HCEC 1CT (cell line): ENCODE measurements around the gene KCNT1.

Experiments
- DNase-seq: peaks from one replicate; pipeline ENCODE4 v3.0.0-alpha.2; 2017

The KCNT1 gene

DNA sequence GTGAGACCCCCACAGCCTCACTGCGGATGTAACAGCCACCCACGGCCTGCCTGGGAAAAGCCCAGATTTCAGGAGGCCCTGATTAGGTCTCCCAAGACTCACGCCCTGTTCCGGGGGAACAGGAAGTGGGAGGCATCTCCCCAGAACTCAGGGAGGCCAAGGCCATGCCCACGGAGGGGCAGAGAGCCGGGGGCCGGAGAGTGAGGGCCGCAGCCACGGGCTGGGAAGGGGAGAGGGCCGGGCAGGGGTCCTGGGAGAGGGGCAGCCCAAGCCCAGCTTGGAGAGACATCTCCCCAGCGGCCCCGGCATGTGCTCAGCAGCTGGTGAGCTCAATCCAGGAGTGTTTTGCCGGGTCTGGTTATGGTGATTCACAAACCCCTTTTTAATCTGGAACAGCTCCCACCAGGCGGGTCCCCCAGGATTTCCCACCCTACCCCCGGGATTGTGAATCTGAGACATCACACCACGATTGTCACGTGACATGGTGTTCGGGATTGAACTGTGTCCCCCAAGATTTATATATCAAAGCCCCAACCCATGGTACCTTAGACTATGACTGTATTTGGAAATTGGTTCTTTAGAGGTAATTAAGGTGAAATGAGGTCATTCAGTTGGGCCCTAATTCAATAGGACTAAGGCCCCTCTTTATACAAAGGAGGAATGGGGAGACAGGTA, 26.6 kb downstream of the KCNT1 start:
- DNase-seq, result no peak

DNA sequence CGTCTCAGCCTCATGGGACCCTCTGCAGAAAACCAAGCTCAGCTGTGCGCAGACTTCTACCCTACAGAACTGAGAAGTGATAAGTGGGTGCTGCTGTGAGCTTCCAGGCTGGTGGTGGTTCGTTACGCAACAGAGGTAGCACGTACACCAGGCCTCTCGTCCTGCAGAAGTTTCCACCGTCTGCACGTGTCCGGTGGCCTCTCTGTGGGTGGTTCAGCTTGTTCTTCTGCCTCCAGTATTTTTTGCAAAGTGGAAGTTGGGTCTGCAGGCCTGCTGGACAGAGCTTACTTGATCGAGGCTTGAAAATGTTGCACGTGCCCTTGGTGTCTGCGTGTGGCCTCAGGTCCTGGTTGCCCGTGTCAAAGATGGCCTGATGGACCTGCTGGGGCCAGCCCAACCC, 27.5 kb downstream of the KCNT1 start:
- no peak for DNase-seq

DNA sequence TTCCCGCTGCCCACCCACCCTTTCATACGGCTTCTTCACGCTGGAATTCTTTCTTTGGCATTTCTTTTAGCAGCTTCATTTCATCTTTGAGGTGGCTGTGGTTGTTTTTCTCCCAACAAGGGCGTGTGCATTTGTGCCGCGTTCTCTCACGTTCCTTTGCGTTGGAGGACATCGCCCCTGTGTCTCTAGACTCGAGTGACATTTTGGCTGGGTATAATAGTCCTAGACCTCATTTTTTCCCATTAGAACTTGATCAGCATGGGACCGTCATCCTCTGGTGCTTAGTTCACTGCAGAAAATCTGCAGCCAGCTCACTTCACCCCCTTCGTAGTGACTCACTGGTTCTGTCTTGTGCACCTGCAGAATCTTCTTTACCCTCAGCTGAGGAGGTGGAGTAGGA, 29.5 kb downstream of the KCNT1 start:
- no peak for DNase-seq

DNA sequence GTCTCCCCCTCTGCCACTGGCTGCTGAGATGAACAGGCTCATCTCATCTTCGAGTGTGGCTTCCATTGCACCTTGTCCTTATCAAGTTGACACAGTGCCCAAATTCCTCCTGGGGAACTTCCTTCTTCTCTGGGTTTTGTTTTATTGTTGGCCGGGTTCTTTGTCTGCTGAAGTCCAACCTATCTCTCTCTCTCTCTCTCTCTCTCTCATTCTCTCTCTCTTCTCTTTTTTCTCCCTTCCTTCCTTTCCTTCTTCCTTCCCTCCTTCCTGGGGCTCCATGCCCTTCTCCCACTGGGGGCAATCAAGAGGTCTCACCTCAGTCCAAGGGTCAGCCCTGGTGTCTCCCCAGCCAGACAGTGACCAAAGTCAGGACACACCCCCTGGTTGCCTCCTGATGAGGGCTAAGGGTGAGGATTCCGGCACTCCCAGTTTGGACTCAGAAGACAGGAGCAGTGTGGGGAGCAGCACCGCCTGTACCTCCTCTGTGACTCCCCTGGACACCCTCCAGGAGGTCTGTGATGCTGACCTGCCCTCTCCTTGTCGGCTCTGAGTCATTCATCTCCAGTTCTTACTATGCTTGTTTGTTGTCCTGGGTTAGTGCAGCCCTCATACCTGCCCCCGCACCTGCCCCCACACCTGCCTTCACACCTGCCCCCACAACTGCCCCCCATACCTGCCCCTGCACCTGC, 30.7 kb downstream of the KCNT1 start:
- DNase-seq, result no peak

GRCh38 chr9:135734616-135735144, 32.7 kb downstream of the KCNT1 start:
- no peak for DNase-seq

- DNase-seq, result no peak
Measured at GRCh38 chr9:135736272-135736978, 34.4 kb downstream of the KCNT1 start.

DNA sequence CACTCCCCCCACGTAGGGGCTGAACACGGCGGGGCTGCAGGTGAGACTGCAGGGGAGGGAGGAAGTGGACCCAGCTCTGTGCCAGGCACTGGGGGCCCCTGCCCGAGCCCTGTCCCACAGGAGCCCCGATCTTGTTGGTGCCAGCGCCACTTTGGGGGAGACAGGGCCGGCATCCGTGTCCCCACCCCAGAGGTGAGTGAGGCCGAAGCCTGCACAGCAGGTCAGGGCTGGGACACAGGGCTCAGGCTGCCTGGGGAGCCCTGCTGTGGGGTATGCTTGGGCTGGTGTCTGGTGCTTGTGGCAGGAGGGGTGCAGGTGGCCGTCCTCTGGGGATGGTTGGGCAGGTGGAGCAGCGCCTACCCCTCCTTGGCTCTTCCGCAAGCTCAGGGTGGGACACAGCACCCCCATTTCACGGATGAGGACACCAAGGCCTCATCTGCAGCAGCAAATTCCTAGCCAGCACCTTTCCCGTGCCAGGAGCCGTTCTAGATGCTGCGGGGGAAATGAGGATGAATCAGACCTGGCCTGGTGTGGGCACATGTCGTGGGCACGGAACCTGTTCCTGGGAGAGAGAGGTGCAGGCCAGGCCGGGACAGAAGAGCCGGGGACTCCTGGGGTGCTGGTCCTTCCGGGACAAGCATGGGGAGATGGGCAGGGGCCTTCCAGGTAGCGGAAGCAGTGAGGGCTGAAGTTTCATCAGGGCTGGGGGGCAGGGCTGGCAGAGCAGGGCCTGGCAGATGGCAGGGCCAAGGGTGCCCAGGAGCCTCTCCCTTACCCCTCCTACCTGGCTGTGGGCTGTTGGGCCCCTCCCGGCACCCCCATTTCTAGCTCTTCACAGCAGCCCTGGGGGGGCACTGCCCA, 35.2 kb downstream of the KCNT1 start:
- no peak for DNase-seq

GRCh38 chr9:135737840-135738521, 36.0 kb downstream of the KCNT1 start:
- DNase-seq, result no peak

DNA sequence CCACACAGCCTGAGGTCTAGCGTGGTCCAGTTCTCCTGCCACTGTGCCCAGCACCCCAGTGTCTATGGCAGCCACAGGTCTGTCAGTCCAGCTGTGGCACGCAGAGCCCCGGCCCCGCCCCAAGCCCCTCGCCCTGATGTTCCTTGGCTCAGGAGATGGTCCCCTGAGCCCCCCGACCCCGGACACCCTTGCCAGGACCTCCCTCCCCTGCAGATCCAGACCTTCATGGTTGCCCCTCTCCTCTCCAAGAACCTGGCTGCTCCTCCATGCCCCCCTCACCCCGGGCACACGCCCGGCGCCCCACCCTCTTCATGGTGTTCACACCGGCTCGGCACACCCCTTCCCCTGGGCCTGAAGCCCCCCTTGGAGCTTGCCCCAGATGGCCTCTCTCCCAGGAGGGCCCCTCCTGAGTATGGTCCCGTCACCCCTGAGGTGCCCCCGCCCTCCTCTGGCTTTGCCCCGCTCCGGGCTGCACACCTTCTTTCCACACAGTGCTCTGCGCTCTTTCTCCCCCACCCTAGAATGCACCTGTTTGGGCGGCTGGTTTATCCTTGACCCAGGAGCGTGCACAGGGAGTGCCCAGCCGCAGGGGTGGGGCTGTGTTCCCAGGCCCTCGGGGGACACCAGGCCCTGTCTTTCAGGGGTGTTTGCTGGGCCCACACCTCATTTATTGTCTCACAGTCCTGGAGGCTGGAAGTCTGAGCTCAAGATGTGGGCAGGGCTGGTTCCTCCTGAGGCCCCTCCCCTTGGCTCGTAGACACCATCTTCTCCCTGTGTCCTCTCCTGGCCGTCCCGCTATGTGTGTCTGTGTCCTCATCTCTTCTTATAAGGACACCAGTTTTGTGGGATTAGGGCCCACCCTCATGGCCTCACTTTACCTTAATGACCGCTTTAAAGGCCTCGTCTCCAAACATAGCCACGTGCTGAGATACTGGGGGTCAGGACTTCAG, 37.6 kb downstream of the KCNT1 start:
- no peak for DNase-seq

DNA sequence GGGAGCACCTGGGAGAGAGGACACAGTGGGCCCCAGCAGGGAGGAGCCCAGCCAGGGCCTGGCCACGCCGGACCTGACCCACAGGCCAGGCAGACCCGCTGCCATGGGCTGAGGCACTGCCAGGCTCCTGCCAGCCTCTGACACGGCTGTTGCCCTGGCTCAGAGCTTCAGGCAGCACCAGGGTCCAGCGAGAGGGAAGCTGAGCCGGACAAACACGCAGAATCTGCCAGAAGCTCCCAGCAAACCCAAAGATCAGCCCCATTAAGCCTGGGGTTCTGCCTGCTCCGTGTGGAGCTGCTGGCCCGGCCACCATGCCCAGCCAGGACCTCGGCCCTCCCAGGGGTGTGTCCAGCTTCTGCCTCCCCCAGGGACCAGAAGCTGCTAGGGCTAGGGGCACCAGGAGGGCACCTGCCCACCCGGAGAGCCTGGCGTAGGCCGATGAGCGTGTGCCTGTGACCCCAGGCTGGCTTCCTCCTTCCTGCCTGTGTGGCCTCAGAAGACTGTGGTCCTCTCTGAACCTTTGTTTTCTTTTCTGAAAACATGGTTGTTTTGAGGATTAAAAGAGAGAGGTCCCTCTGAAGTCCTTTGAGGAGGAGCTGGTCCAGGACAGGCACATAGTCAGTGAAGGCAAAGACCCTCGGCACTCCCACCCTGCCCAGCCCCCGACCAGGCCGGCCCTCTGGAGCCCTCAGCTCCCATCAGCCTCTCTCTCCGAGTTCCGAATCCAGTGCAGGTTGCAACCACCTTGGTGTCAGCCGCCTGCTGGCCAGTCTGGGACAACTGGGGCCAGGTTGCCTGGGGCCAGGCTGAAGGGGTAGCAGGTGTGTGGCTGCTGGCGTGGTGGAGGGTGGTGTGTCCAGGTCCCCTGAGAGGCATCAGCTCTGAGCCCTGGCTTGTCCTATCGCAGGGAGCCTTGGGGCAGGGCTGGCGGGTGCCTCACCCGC, 39.6 kb downstream of the KCNT1 start:
- no peak for DNase-seq

GRCh38 chr9:135743021-135743420, 41.0 kb downstream of the KCNT1 start:
- no peak for DNase-seq

- no peak for DNase-seq
Measured at GRCh38 chr9:135743546-135744332, 41.8 kb downstream of the KCNT1 start.

GRCh38 chr9:135744333-135745070, 42.5 kb downstream of the KCNT1 start:
- DNase-seq, result no peak

GRCh38 chr9:135745189-135745588, 43.2 kb downstream of the KCNT1 start:
- no peak for DNase-seq

GRCh38 chr9:135745686-135746324, 43.8 kb downstream of the KCNT1 start:
- no peak for DNase-seq

DNA sequence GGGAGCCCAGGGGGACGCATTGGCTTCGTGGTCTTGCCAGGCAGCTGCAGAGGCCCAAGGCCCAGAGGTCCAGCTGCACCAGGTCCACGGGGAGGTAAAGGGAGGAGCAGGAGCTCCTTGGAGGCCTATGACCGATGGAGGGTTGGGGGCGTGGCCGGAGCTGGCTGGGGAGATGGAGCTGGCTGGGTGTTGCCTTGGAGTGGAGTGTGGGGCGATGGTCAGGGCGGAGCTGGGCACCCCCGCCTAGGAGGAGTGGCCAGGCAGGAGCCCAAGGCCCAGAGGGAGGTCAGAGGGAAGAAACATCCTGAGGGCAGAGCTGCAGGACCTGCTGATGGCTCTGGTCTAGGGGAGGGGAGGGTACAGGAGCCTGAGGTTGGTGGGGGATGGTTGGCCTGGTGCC, 44.6 kb downstream of the KCNT1 start:
- DNase-seq, result no peak

DNA sequence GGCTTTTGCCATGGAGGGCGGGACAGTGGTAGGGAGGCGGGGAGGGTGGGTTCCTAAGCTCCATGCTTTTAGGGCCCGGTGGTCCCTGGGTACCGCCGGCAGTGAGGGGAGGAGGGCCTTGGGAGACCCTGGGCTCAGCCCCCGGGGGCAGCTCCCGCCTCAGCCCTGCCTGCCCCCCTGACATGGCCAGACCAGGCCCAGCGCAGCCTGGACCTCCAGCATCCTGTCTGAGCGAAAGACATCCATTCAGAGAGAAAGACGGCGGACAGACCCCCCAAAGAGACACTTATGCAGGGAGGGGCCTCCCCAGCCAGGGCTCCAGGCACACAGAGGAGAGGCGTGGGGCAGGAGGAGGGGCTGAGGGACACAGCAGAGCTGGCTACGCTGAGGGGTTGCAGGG, 45.3 kb downstream of the KCNT1 start:
- DNase-seq, result no peak

GRCh38 chr9:135748676-135749075, 46.7 kb downstream of the KCNT1 start:
- no peak for DNase-seq
